HL-60 (cell line): ENCODE results near the gene DNAH8.

Source experiments
- DNase-seq, 2 experiments: peaks; one replicate each; pipeline ENCODE4 v3.0.0-alpha.2; 2010 to 2020; ENCODE audit warnings: low read depth in 1 of 2, low spot score in 1 of 2
- H3K27ac ChIP-seq: fragments of 250-450 bp; sonication (Bioruptor Pico); replicated peaks from 2 replicates; pipeline ENCODE4 v1.5.1; 2020; ENCODE audit warnings: mild to moderate bottlenecking, moderate library complexity
- H3K27me3 ChIP-seq: fragments of 250-450 bp; sonication (Bioruptor Pico); 2 replicates; pipeline ENCODE4 v1.5.1; 2021; ENCODE audit warnings: mild to moderate bottlenecking, moderate library complexity; ENCODE audit not compliant: insufficient read depth, poor library complexity, severe bottlenecking
- H3K4me3 ChIP-seq: replicated peaks from 2 replicates; pipeline ENCODE4 v1.5.1; 2011; ENCODE audit warnings: mild to moderate bottlenecking, control low read depth, low read length; ENCODE audit not compliant: insufficient read depth
- CTCF ChIP-seq: IDR thresholded peaks from one replicate; pipeline ENCODE4 v1.5.1; 2011; ENCODE audit warnings: low read length, control low read depth, inconsistent platforms; ENCODE audit not compliant: insufficient read depth
- GABPA ChIP-seq: IDR thresholded peaks from 2 replicates; pipeline ENCODE4 v1.6.1; 2012; ENCODE audit warnings: low read depth
- POLR2AphosphoS5 ChIP-seq: IDR thresholded peaks from 2 replicates; pipeline ENCODE4 v1.6.1; 2012; ENCODE audit warnings: low read depth
- REST ChIP-seq: IDR thresholded peaks from 2 replicates; pipeline ENCODE4 v1.6.1; 2012; ENCODE audit warnings: low read depth; ENCODE audit not compliant: insufficient replicate concordance
- SPI1 ChIP-seq: IDR thresholded peaks from 2 replicates; pipeline ENCODE4 v1.6.1; 2012; ENCODE audit warnings: low read depth, mild to moderate bottlenecking, borderline replicate concordance

DNAH8 gene

GRCh38 chr6:39003492-39003891, 288.4 kb downstream of the DNAH8 start:
- Histone ChIP-seq H3K27me3 (peaks cover 21% of the 10 kb centered on the region), H3K4me3 (no peak overlapping the region), H3K27ac (no peak overlapping the region)
- TF ChIP-seq CTCF = no peak
- no peak for TF ChIP-seq SPI1
- no peak for DNase-seq

GRCh38 chr6:39004801-39005200, 289.7 kb downstream of the DNAH8 start:
- TF ChIP-seq CTCF (no peak), SPI1 (no peak), REST (no peak), GABPA (no peak), POLR2AphosphoS5 (no peak)
- Histone ChIP-seq H3K4me3 (no peak overlapping the region), H3K27me3 (peaks cover 16% of the 10 kb centered on the region), H3K27ac (no peak overlapping the region)
- no peak for DNase-seq

GRCh38 chr6:39005774-39006173, 290.7 kb downstream of the DNAH8 start:
- TF ChIP-seq SPI1 = no peak
- DNase-seq = no peak
- no peak overlapping the region for H3K4me3 ChIP-seq
- peaks cover 16% of the 10 kb centered on the region for H3K27me3 ChIP-seq
- H3K27ac ChIP-seq = no peak overlapping the region

GRCh38 chr6:39007575-39007974, 292.5 kb downstream of the DNAH8 start:
- TF ChIP-seq REST = no peak
- H3K27ac ChIP-seq = no peak overlapping the region
- DNase-seq = no peak
- H3K27me3 ChIP-seq = peaks cover 21% of the 10 kb centered on the region
- H3K4me3 ChIP-seq = no peak overlapping the region

- Histone ChIP-seq H3K27me3 (peaks cover 14% of the 10 kb centered on the region), H3K27ac (no peak overlapping the region), H3K4me3 (no peak overlapping the region)
- no peak for DNase-seq
- no peak for TF ChIP-seq POLR2AphosphoS5
- no peak for TF ChIP-seq CTCF
- TF ChIP-seq REST = no peak
- TF ChIP-seq SPI1 = no peak
- TF ChIP-seq GABPA = no peak
These were observed 293.6 kb downstream of the DNAH8 start for GRCh38 chr6:39008737-39009136.
